ENCODE measurements around the gene ST7.

Gene ST7

GRCh38 chr7:116949941-116950801 lies 3.1 kb upstream of the ST7 start:
- TF ChIP-seq CTCF (conservative IDR thresholded peaks at IDR 0.05; ENCODE audit: control insufficient read depth, insufficient read depth, low read depth, low read length): no peak
- H3K4me3 ChIP-seq (ENCODE audit: control insufficient read depth, low read depth, low read length): no peak overlapping the region
- no peak for DNase-seq (ENCODE audit: low read depth)

- no peak for TF ChIP-seq CTCF (conservative IDR thresholded peaks at IDR 0.05; ENCODE audit: control insufficient read depth, insufficient read depth, low read depth, low read length)
- no peak overlapping the region for H3K4me3 ChIP-seq (ENCODE audit: control insufficient read depth, low read depth, low read length)
- DNase-seq (ENCODE audit: low read depth): no peak
Measured at GRCh38 chr7:116950889-116951351, 2.4 kb upstream of the ST7 start.

GRCh38 chr7:116951366-116952292 lies 1.7 kb upstream of the ST7 start:
- no peak for DNase-seq (ENCODE audit: low read depth)
- H3K4me3 ChIP-seq (ENCODE audit: control insufficient read depth, low read depth, low read length): no peak overlapping the region
- TF ChIP-seq CTCF (conservative IDR thresholded peaks at IDR 0.05; ENCODE audit: control insufficient read depth, insufficient read depth, low read depth, low read length): no peak

DNA sequence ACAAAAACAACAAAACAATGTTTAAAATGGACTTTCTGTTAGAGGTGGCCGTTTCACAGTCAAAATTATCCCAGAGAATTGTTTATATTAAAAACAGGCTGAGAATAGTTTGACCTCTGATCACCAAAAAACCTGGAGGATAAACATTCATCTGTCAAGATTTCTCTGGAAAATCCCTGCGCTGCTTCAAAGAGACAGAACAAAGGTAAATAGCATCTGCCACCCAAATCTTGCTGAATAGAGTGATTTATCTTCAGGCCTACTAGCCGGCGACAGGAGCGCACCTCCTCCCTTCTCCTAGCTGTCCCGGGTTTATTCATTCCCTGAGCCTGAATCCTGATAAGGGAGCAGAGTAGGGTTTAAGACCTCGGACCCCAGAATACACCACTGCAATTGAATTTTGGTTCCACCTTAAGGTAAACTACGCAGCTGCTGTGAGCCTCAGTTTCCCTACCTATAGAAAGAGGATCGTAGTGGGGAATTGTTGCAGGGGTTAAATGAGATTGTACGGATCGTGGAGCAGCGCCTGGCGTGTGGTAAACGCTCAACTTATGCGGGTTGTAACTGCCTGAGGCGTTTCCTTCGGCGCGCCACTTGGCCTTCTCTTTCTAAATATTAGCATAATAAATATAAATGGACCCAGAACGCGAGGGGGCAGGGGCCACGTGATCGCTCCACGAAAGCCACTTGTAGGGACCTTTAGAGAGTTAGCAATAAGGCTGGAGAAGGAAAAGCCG lies 498 bp upstream of the ST7 start:
- no peak for TF ChIP-seq CTCF (conservative IDR thresholded peaks at IDR 0.05; ENCODE audit: control insufficient read depth, insufficient read depth, low read depth, low read length)
- H3K4me3 ChIP-seq (ENCODE audit: control insufficient read depth, low read depth, low read length): peak overlapping the region; percentile 82
- peak; percentile 41 for DNase-seq (ENCODE audit: low read depth)

GRCh38 chr7:116953906-116954838 lies 871 bp downstream of the ST7 start:
- no peak for TF ChIP-seq CTCF (conservative IDR thresholded peaks at IDR 0.05; ENCODE audit: control insufficient read depth, insufficient read depth, low read depth, low read length)
- H3K4me3 ChIP-seq (ENCODE audit: control insufficient read depth, low read depth, low read length): peak overlapping the region; percentile 62
- DNase-seq (ENCODE audit: low read depth): peak; percentile 83
